Endothelial cell of umbilical vein (primary cell): ENCODE results near the gene AURKAIP1. TPM values are rescaled to one million over a fixed set of nuclear protein-coding genes. Genes with fewer than 3 reads are reported as not detected.

Experiments used
- BruUV-seq: library from RNA; stranded (reverse); fragments of 400-500 nt; replicated peaks from 2 replicates; lab custom pipeline; 2021; lab: Mats Ljungman, UMichigan
- CTCF ChIA-PET: fragments of 300-600, 350-600 bp; sonication (Branson Sonifier 250); formaldehyde crosslinking; loops from one replicate; lab custom pipeline; 2021; ENCODE audit warnings: antibody characterized with exemption, inconsistent platforms; lab: Charles Lee
- POLR2A ChIA-PET: fragments of 300-600, 350-600 bp; sonication (Branson Sonifier 250); formaldehyde crosslinking; loops from one replicate; lab custom pipeline; 2021; ENCODE audit warnings: antibody characterized with exemption, inconsistent platforms; lab: Charles Lee
- DNase-seq: peaks from one replicate; pipeline ENCODE4 v3.0.0-alpha.2; 2011; ENCODE audit warnings: low read depth, low spot score
- FAIRE-seq: peaks from 2 replicates; lab custom pipeline; 2011; peaks lifted over from hg19 to GRCh38; lab: Jason Lieb, UNC
- H2AFZ ChIP-seq: 2 replicates; pipeline ENCODE4 v1.6.0; 2012; ENCODE audit warnings: low read depth, low read length, control low read depth, inconsistent platforms
- H3K27ac ChIP-seq: 2 replicates; pipeline ENCODE4 v1.5.1; 2011; ENCODE audit warnings: low read depth, mild to moderate bottlenecking, control low read depth, low read length, moderate library complexity; ENCODE audit not compliant: insufficient read depth
- H3K27me3 ChIP-seq, 2 experiments: 2 replicates each; pipeline versions ENCODE4 v1.6.0 to v1.6.1; 2011; ENCODE audit warnings: low read length in 2 of 2, mixed read lengths in 1 of 2; ENCODE audit not compliant: control insufficient read depth in 2 of 2, insufficient read depth in 2 of 2
- H3K36me3 ChIP-seq, 2 experiments: 2 replicates in 1 of 2; 3 replicates in 1 of 2; pipeline ENCODE4 v1.5.1; 2011; ENCODE audit warnings: low read length in 2 of 2, mild to moderate bottlenecking in 1 of 2, moderate library complexity in 1 of 2; ENCODE audit not compliant: control insufficient read depth in 2 of 2, insufficient read depth in 2 of 2; ENCODE audit errors: extremely low read depth in 1 of 2
- H3K4me1 ChIP-seq: 3 replicates; pipeline ENCODE4 v1.5.1; 2011; ENCODE audit warnings: mild to moderate bottlenecking, low read length; ENCODE audit not compliant: control insufficient read depth, insufficient read depth; ENCODE audit errors: extremely low read depth
- H3K4me2 ChIP-seq: 2 replicates; pipeline ENCODE4 v1.6.1; 2011; ENCODE audit warnings: low read length, control low read depth, mixed read lengths; ENCODE audit not compliant: insufficient read depth
- H3K4me3 ChIP-seq, 3 experiments: fragments of 200-600 bp in 1 of 3; sonication (generic), shearing (Covaris generic) in 1 of 3; replicated peaks in 1 of 3; 2 replicates each; pipeline ENCODE4 v1.5.1; 2011 to 2016; ENCODE audit warnings: control low read depth in 3 of 3, low read length in 3 of 3, mild to moderate bottlenecking in 2 of 3, inconsistent platforms in 1 of 3, low read depth in 1 of 3, moderate library complexity in 1 of 3; ENCODE audit not compliant: insufficient read depth in 1 of 3
- H3K79me2 ChIP-seq: 2 replicates; pipeline ENCODE4 v1.6.0; 2012; ENCODE audit warnings: low read length, inconsistent platforms; ENCODE audit not compliant: control insufficient read depth, insufficient read depth
- H3K9ac ChIP-seq: replicated peaks from 2 replicates; pipeline ENCODE3; 2011; ENCODE audit warnings: low read length, control low read depth; ENCODE audit not compliant: insufficient read depth; ENCODE audit errors: extremely low read depth
- H3K9me1 ChIP-seq: replicated peaks from 3 replicates; pipeline ENCODE4 v1.6.0; 2011; ENCODE audit warnings: mild to moderate bottlenecking, low read length; ENCODE audit not compliant: control insufficient read depth, insufficient read depth; ENCODE audit errors: extremely low read depth
- H3K9me3 ChIP-seq: replicated peaks from 2 replicates; pipeline ENCODE4 v1.5.1; 2012; ENCODE audit warnings: low read length, inconsistent platforms; ENCODE audit not compliant: control insufficient read depth, insufficient read depth
- H4K20me1 ChIP-seq: replicated peaks from 2 replicates; pipeline ENCODE3; 2011; ENCODE audit warnings: mild to moderate bottlenecking, low read length; ENCODE audit not compliant: control insufficient read depth, insufficient read depth; ENCODE audit errors: extremely low read depth
- CTCF ChIP-seq, 2 donors: IDR thresholded peaks; 1 replicate in 1 of 2; 2 replicates in 1 of 2; pipeline ENCODE4 v1.5.1; 2011; ENCODE audit warnings: low read length in 2 of 2, mild to moderate bottlenecking in 2 of 2, moderate library complexity in 2 of 2, control low read depth in 1 of 2, inconsistent platforms in 1 of 2, low read depth in 1 of 2; ENCODE audit not compliant: insufficient read depth in 1 of 2; ENCODE audit errors: extremely low read depth in 1 of 2
- EZH2 ChIP-seq: IDR thresholded peaks from 2 replicates; pipeline ENCODE4 v1.6.1; 2012; ENCODE audit warnings: borderline replicate concordance, low read depth, mild to moderate bottlenecking, moderate library complexity, low read length, inconsistent platforms; ENCODE audit not compliant: severe bottlenecking
- FOS ChIP-seq: IDR thresholded peaks from 2 replicates; pipeline ENCODE4 v1.6.1; 2011; ENCODE audit warnings: mild to moderate bottlenecking, low read length, moderate library complexity, borderline replicate concordance; ENCODE audit not compliant: insufficient read depth
- GATA2 ChIP-seq: IDR thresholded peaks from 2 replicates; pipeline ENCODE4 v1.7.0; 2011; ENCODE audit warnings: low read depth, mild to moderate bottlenecking, moderate library complexity, mixed read lengths, low read length; ENCODE audit not compliant: insufficient read length, insufficient read depth
- JUN ChIP-seq: IDR thresholded peaks from 2 replicates; pipeline ENCODE4 v1.6.1; 2011; ENCODE audit warnings: borderline replicate concordance, low read depth; ENCODE audit not compliant: insufficient read length, insufficient read depth
- MAX ChIP-seq: IDR thresholded peaks from 2 replicates; pipeline ENCODE4 v1.6.1; 2011; ENCODE audit not compliant: insufficient read depth, insufficient read length
- MYC ChIP-seq: IDR thresholded peaks from one replicate; pipeline ENCODE4 v1.6.1; 2011; ENCODE audit warnings: mild to moderate bottlenecking, low read depth, low read length
- POLR2A ChIP-seq: IDR thresholded peaks from 2 replicates; pipeline ENCODE4 v1.6.1; 2012; ENCODE audit warnings: low read depth, mild to moderate bottlenecking, control low read depth, low read length
- POLR2AphosphoS5 ChIP-seq: IDR thresholded peaks from 2 replicates; pipeline ENCODE4 v1.6.1; 2012; ENCODE audit warnings: low read depth, mild to moderate bottlenecking, control low read depth, low read length, moderate library complexity; ENCODE audit not compliant: insufficient read depth
- dilution Hi-C: fragments of 300-500 bp; cut with MboI; formaldehyde crosslinking; loops from one replicate; pipeline ENCODE4 v1.15.0; 2019; ENCODE audit warnings: low sequenced_read_pairs; ENCODE audit not compliant: extremely low pct_ligation_motif_present
- intact Hi-C: fragments of 100-400 bp; cut with micrococcal nuclease; formaldehyde crosslinking; loops from one replicate; pipeline ENCODE4 v1.10.0; 2022
- polyA plus RNA-seq, 4 experiments: library from polyadenylated mRNA; depleted of rRNA in 3 of 4; stranded (reverse) in 3 of 4; unstranded in 1 of 4; fragments of >200 nt; gene quantifications; 2 replicates each; pipeline versions ENCODE4 v1.2.1 to v1.2.3, GENCODE V29; 2011 to 2012; ENCODE audit warnings: missing spikeins in 1 of 4
- total RNA-seq: library from RNA; stranded (reverse); gene quantifications from 2 replicates; pipeline ENCODE4 v1.2.3, GENCODE V29; 2021

AURKAIP1 gene
- total and polyA plus RNA-seq, 2 donors (not counting 3 experiments of a cell fraction or from before 2014, with no cell fraction given) = 73.3 to 151 TPM

GRCh38 chr1:1347026-1347595, 27.9 kb downstream of the AURKAIP1 start:
- DNase-seq = no peak
- BruUV-seq = no TSS peak
- no peak overlapping the region for H3K4me3 ChIP-seq
- H2AFZ ChIP-seq = no peak overlapping the region
- no peak for TF ChIP-seq GATA2
- no peak for TF ChIP-seq EZH2
- no peak for TF ChIP-seq MAX
- no peak for TF ChIP-seq JUN
- TF ChIP-seq POLR2AphosphoS5 = no peak
- TF ChIP-seq FOS = no peak
- TF ChIP-seq CTCF (IDR thresholded peaks at IDR 0.05; ENCODE audit: extremely low read depth in 1 of 2, insufficient read depth in 1 of 2, low read depth in 1 of 2, low read length in 2 of 2) = no peak
- no peak for TF ChIP-seq POLR2A
- TF ChIP-seq MYC = no peak
- CTCF ChIA-PET = interaction anchor here (1.0 to 2.0 kb wide), 5 partner anchors 11 to 224 kb away, joined by 3 to 6 read pairs (median 4); no protein-coding TSS in a partner anchor
- no peak for FAIRE-seq
- peaks cover 33% of the 10 kb centered on the region for H3K79me2 ChIP-seq
- H4K20me1 ChIP-seq = no peaks in the 10 kb centered on the region
- no peaks in the 10 kb centered on the region for H3K9me1 ChIP-seq
- peak overlapping the region; percentile 78 for H3K4me2 ChIP-seq
- POLR2A ChIA-PET = no interaction called here
- H3K36me3 ChIP-seq = no peaks in the 10 kb centered on the region
- H3K9me3 ChIP-seq = no peaks in the 10 kb centered on the region
- H3K9ac ChIP-seq = no peak overlapping the region
- peaks cover 10% of the 10 kb centered on the region for H3K4me1 ChIP-seq
- intact Hi-C loops = no loop called here
- no peaks in the 10 kb centered on the region for H3K27me3 ChIP-seq
- dilution Hi-C loops = no loop called here
- no peak overlapping the region for H3K27ac ChIP-seq
